ENCODE data around the gene STPG2.

STPG2 gene

GRCh38 chr4:98093662-98094061 is 49.6 kb downstream of the STPG2 start:
- no peak for DNase-seq (ENCODE audit: low read depth)

- no peak for DNase-seq (ENCODE audit: low read depth)
Observed at GRCh38 chr4:98092833-98093439, 50.3 kb downstream of the STPG2 start.

- DNase-seq (ENCODE audit: low read depth): no peak
Observed at GRCh38 chr4:98081936-98082335, 61.3 kb downstream of the STPG2 start.

GRCh38 chr4:98068495-98068894 is 74.8 kb downstream of the STPG2 start:
- no peak for DNase-seq (ENCODE audit: low read depth)

GRCh38 chr4:98055800-98056501 is 87.3 kb downstream of the STPG2 start:
- no peak for DNase-seq (ENCODE audit: low read depth)

GRCh38 chr4:98046665-98047064 is 96.6 kb downstream of the STPG2 start:
- DNase-seq (ENCODE audit: low read depth): no peak

- DNase-seq (ENCODE audit: low read depth): no peak
Observed at GRCh38 chr4:98030059-98030458, 113.2 kb downstream of the STPG2 start.

GRCh38 chr4:98027827-98028226 is 115.4 kb downstream of the STPG2 start:
- no peak for DNase-seq (ENCODE audit: low read depth)

- no peak for DNase-seq (ENCODE audit: low read depth)
Observed at GRCh38 chr4:98026362-98026761, 116.9 kb downstream of the STPG2 start.

- no peak for DNase-seq (ENCODE audit: low read depth)
Observed at GRCh38 chr4:98006814-98007412, 136.4 kb downstream of the STPG2 start.

GRCh38 chr4:98006060-98006459 is 137.2 kb downstream of the STPG2 start:
- DNase-seq (ENCODE audit: low read depth): no peak

GRCh38 chr4:98000940-98001339 is 142.3 kb downstream of the STPG2 start:
- no peak for DNase-seq (ENCODE audit: low read depth)

GRCh38 chr4:97998203-97998602 is 145.1 kb downstream of the STPG2 start:
- no peak for DNase-seq (ENCODE audit: low read depth)

GRCh38 chr4:97994765-97995465 is 148.4 kb downstream of the STPG2 start:
- no peak for DNase-seq (ENCODE audit: low read depth)

GRCh38 chr4:97990409-97990808 is 152.9 kb downstream of the STPG2 start:
- DNase-seq (ENCODE audit: low read depth): no peak

- no peak for DNase-seq (ENCODE audit: low read depth)
Observed at GRCh38 chr4:97987019-97987648, 156.1 kb downstream of the STPG2 start.

- DNase-seq (ENCODE audit: low read depth): no peak
Observed at GRCh38 chr4:97984545-97985131, 158.6 kb downstream of the STPG2 start.

GRCh38 chr4:97978791-97979488 is 164.3 kb downstream of the STPG2 start:
- DNase-seq (ENCODE audit: low read depth): no peak

- no peak for DNase-seq (ENCODE audit: low read depth)
Observed at GRCh38 chr4:97953171-97953941, 189.9 kb downstream of the STPG2 start.

- no peak for DNase-seq (ENCODE audit: low read depth)
Observed at GRCh38 chr4:97952763-97953162, 190.5 kb downstream of the STPG2 start.

- no peak for DNase-seq (ENCODE audit: low read depth)
Observed at GRCh38 chr4:97950836-97951235, 192.4 kb downstream of the STPG2 start.

Data from stimulated activated CD8-positive, alpha-beta memory T cell treated with anti-CD3 and anti-CD28 coated beads, Interleukin-15, amount 100 ng/mL, for 1 hour (primary cell).